ENCODE results near the gene SHC3.

SHC3 gene

DNA sequence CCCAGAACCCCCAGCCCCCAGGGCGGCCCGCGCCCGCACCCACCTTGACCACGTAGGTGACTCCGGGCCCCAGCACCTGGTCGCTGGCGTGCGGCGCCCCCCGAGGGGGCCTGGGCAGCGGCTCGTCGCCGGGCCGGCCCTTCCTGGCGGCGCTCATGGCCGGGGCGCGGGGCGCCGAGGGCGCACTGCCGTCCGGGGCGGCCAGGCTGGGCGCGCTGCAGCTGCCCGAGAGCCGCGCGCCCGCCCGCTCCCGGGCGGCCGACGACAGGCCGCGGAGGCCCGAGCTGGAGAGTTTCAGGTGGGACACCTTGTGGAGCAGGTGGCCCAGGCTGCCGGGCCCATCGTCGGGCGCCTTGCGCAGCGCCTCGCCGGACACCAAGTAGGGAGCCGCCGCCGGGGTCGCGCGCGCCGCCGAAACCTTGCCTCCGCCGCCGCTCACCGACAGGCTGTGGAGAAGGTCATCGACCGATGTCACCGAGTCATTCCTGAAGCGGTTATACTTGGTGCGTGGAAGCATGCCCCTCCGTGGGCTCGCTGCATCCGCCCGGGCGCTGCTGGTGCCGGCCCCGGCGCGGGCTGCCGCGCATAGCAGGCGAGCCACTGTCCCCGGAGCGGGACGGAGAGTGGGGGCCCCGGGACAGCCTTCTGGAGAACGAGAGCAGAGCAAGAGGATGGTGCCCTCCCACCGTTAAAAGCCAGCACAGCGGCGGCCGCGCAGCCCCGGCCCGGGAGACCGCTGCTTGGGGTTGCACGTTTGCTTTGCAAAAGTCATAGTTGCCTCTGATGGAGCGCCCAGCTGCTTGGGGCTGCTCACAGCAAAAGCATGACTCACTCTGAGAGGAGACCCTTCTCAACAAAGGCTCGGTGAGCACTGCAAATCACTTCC is at the start of gene SHC3:
SHC3 (minus strand) TSS at position 875 of the 886 bp plus-strand sequence; CDS start at position 517, 358 bp downstream.
- H3K4me3 ChIP-seq (ENCODE audit: control insufficient read depth, low read depth, low read length), result peak within 1 kb of the TSS; percentile 38
- no peak for TF ChIP-seq CTCF (IDR thresholded peaks at IDR 0.05; ENCODE audit: control insufficient read depth, insufficient read depth, low read depth, low read length, missing control alignments)
- DNase-seq (ENCODE audit: low read depth), result no peak

DNA sequence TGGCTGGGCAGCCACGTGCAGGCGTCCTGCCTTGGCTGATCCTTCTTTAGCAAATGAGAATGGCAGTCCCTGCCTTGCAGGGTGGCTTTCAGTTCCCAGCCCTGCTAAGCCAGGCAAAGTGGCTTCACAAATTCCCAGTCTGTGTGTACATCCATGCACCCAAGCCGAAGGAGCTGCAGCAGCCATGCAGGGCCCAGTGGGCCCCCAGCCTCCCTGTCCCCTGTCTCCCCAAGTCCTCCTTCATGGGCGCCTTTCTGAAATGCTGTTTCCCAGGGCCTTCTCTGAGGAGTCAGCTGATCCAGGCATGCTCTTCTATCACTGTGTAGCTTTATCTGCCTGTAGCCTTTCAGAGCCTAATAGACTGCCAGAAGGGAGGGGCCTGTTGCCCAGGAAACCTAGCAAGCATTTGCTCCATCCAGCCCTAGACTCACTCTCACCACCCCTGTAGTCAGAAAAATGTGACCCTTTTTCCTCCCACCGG is 47.4 kb upstream of the SHC3 start:
- TF ChIP-seq CTCF (IDR thresholded peaks at IDR 0.05; ENCODE audit: control insufficient read depth, insufficient read depth, low read depth, low read length, missing control alignments), result no peak
- no peak overlapping the region for H3K4me3 ChIP-seq (ENCODE audit: control insufficient read depth, low read depth, low read length)
- no peak for DNase-seq (ENCODE audit: low read depth)

- DNase-seq (ENCODE audit: low read depth), result no peak
- H3K4me3 ChIP-seq (ENCODE audit: control insufficient read depth, low read depth, low read length), result no peak overlapping the region
- TF ChIP-seq CTCF (IDR thresholded peaks at IDR 0.05; ENCODE audit: control insufficient read depth, insufficient read depth, low read depth, low read length, missing control alignments), result no peak
These were observed 47.0 kb upstream of the SHC3 start for GRCh38 chr9:89225587-89225986.

- TF ChIP-seq CTCF (IDR thresholded peaks at IDR 0.05; ENCODE audit: control insufficient read depth, insufficient read depth, low read depth, low read length, missing control alignments), result no peak
- no peak overlapping the region for H3K4me3 ChIP-seq (ENCODE audit: control insufficient read depth, low read depth, low read length)
- no peak for DNase-seq (ENCODE audit: low read depth)
These were observed 46.4 kb upstream of the SHC3 start for GRCh38 chr9:89225036-89225435.

- DNase-seq (ENCODE audit: low read depth), result no peak
- H3K4me3 ChIP-seq (ENCODE audit: control insufficient read depth, low read depth, low read length), result no peak overlapping the region
These were observed 46.0 kb upstream of the SHC3 start for GRCh38 chr9:89224633-89225032.

GRCh38 chr9:89223396-89223977 is 44.9 kb upstream of the SHC3 start:
- no peak overlapping the region for H3K4me3 ChIP-seq (ENCODE audit: control insufficient read depth, low read depth, low read length)
- no peak for DNase-seq (ENCODE audit: low read depth)
- no peak for TF ChIP-seq CTCF (IDR thresholded peaks at IDR 0.05; ENCODE audit: control insufficient read depth, insufficient read depth, low read depth, low read length, missing control alignments)

More at GRCh38 chr9:89224633-89225032, 46.0 kb upstream of the SHC3 start:
- no peak for TF ChIP-seq CTCF (IDR thresholded peaks at IDR 0.05; ENCODE audit: control insufficient read depth, insufficient read depth, low read depth, low read length, missing control alignments)

Measured in AG09309 (cell line).